RPMI8226 (cell line): Measurements from ENCODE around the gene CX3CL1.
"Not testable (repeated sequence)": the region's sequence is repeated elsewhere in the genome, so short reads cannot be mapped to it uniquely, and the experiment has no call there.

Experiments
- DNase-seq: peaks from one replicate; pipeline ENCODE4 v3.0.0-alpha.2; 2015

CX3CL1 gene

GRCh38 chr16:57357330-57358085 lies 14.8 kb upstream of the CX3CL1 start:
- no peak for DNase-seq

GRCh38 chr16:57358086-57358420 lies 14.2 kb upstream of the CX3CL1 start:
- DNase-seq = no peak

GRCh38 chr16:57358527-57359095 lies 13.7 kb upstream of the CX3CL1 start, which contains the start of gene CCL22:
Gene CCL22, plus strand, starts transcription at chr16:57358783. Its CDS starts 34 bp downstream, at chr16:57358817.
- peak; percentile 69 for DNase-seq

GRCh38 chr16:57360321-57360935 lies 11.9 kb upstream of the CX3CL1 start:
- no peak for DNase-seq

GRCh38 chr16:57361404-57361803 lies 10.9 kb upstream of the CX3CL1 start:
- DNase-seq = peak; percentile 92

GRCh38 chr16:57364143-57364542 lies 8.1 kb upstream of the CX3CL1 start:
- DNase-seq = no peak

GRCh38 chr16:57366544-57367040 lies 5.7 kb upstream of the CX3CL1 start:
- DNase-seq = no peak

- no peak for DNase-seq
Observed at GRCh38 chr16:57367116-57367752, 5.1 kb upstream of the CX3CL1 start.

- no peak for DNase-seq
Observed at GRCh38 chr16:57371494-57372371, 557 bp upstream of the CX3CL1 start.

GRCh38 chr16:57373117-57373947 lies 1.0 kb downstream of the CX3CL1 start:
- no peak for DNase-seq

GRCh38 chr16:57374067-57374534 lies 1.8 kb downstream of the CX3CL1 start:
- no peak for DNase-seq

- not testable (repeated sequence) for DNase-seq
Observed at GRCh38 chr16:57374925-57375465, 2.7 kb downstream of the CX3CL1 start.

GRCh38 chr16:57376313-57376818 lies 4.1 kb downstream of the CX3CL1 start:
- DNase-seq = no peak

GRCh38 chr16:57377080-57377841 lies 5.0 kb downstream of the CX3CL1 start:
- DNase-seq = peak; percentile 36

GRCh38 chr16:57379579-57379978 lies 7.3 kb downstream of the CX3CL1 start:
- DNase-seq = no peak

GRCh38 chr16:57380671-57381462 lies 8.6 kb downstream of the CX3CL1 start:
- peak; percentile 91 for DNase-seq

- DNase-seq = no peak
Observed at GRCh38 chr16:57381791-57382534, 9.7 kb downstream of the CX3CL1 start.

GRCh38 chr16:57382535-57383275 lies 10.4 kb downstream of the CX3CL1 start:
- no peak for DNase-seq
